HG02970 (cell line): Measurements from ENCODE around the gene ARL8B.

ENCODE experiments used
- ATAC-seq: cut with Tn5 transposase; IDR thresholded peaks from one replicate; pipeline ENCODE4 v1.9.1; 2021; ENCODE audit warnings: mild to moderate bottlenecking, moderate library complexity, moderate number of reproducible peaks; ENCODE audit not compliant: unreplicated experiment, low FRiP score

ARL8B gene

GRCh38 chr3:5185093-5185673, 63.1 kb downstream of the ARL8B start:
- no peak for ATAC-seq

- no peak for ATAC-seq
Observed at GRCh38 chr3:5186089-5186857, 64.2 kb downstream of the ARL8B start.

- no peak for ATAC-seq
Observed at GRCh38 chr3:5186858-5187155, 64.7 kb downstream of the ARL8B start.

GRCh38 chr3:5187156-5187919, 65.2 kb downstream of the ARL8B start, which contains the start of gene EDEM1:
Gene EDEM1, plus strand, starts transcription at chr3:5187707. Its CDS starts 99 bp downstream, at chr3:5187806.
- peak; percentile 88 for ATAC-seq

- peak; percentile 14 for ATAC-seq
Observed at GRCh38 chr3:5187920-5188418, 65.9 kb downstream of the ARL8B start.

- no peak for ATAC-seq
Observed at GRCh38 chr3:5188419-5189221, 66.5 kb downstream of the ARL8B start.

- no peak for ATAC-seq
Observed at GRCh38 chr3:5190147-5190791, 68.2 kb downstream of the ARL8B start.

- no peak for ATAC-seq
Observed at GRCh38 chr3:5191555-5192304, 69.6 kb downstream of the ARL8B start.

- ATAC-seq: no peak
Observed at GRCh38 chr3:5192571-5193365, 70.7 kb downstream of the ARL8B start.

- no peak for ATAC-seq
Observed at GRCh38 chr3:5194341-5194740, 72.2 kb downstream of the ARL8B start.

- ATAC-seq: no peak
Observed at GRCh38 chr3:5194801-5195509, 72.9 kb downstream of the ARL8B start.

GRCh38 chr3:5195605-5196004, 73.5 kb downstream of the ARL8B start:
- no peak for ATAC-seq

GRCh38 chr3:5197022-5197421, 74.9 kb downstream of the ARL8B start:
- no peak for ATAC-seq

- peak; percentile 70 for ATAC-seq
Observed at GRCh38 chr3:5197470-5198312, 75.6 kb downstream of the ARL8B start.

- no peak for ATAC-seq
Observed at GRCh38 chr3:5198313-5198677, 76.2 kb downstream of the ARL8B start.

GRCh38 chr3:5198986-5199731, 77.1 kb downstream of the ARL8B start:
- no peak for ATAC-seq
